ENCODE measurements around the gene TICRR.

Gene TICRR

GRCh38 chr15:89628806-89629715 is 53.8 kb downstream of the TICRR start:
- no peak for DNase-seq

- DNase-seq, result no peak
Observed at GRCh38 chr15:89629829-89630228, 54.6 kb downstream of the TICRR start.

GRCh38 chr15:89630260-89630659 is 55.0 kb downstream of the TICRR start:
- no peak for DNase-seq

GRCh38 chr15:89630974-89631901 is 56.0 kb downstream of the TICRR start:
- no peak for DNase-seq

GRCh38 chr15:89631902-89632264 is 56.6 kb downstream of the TICRR start:
- DNase-seq, result no peak

- DNase-seq, result no peak
Observed at GRCh38 chr15:89632563-89633430, 57.5 kb downstream of the TICRR start.

- DNase-seq, result no peak
Observed at GRCh38 chr15:89633585-89633984, 58.3 kb downstream of the TICRR start.

- DNase-seq, result no peak
Observed at GRCh38 chr15:89640245-89640644, 65.0 kb downstream of the TICRR start.

- DNase-seq, result no peak
Observed at GRCh38 chr15:89641053-89641452, 65.8 kb downstream of the TICRR start.

GRCh38 chr15:89642106-89642505 is 66.8 kb downstream of the TICRR start:
- DNase-seq, result no peak

GRCh38 chr15:89645680-89646079 is 70.4 kb downstream of the TICRR start:
- no peak for DNase-seq

- no peak for DNase-seq
Observed at GRCh38 chr15:89646416-89647141, 71.3 kb downstream of the TICRR start.

GRCh38 chr15:89647191-89647851 is 72.1 kb downstream of the TICRR start:
- peak; percentile 68 for DNase-seq

GRCh38 chr15:89648106-89649012 is 73.1 kb downstream of the TICRR start:
- DNase-seq, result no peak

GRCh38 chr15:89649013-89649625 is 73.8 kb downstream of the TICRR start:
- DNase-seq, result no peak

GRCh38 chr15:89649716-89650115 is 74.4 kb downstream of the TICRR start:
- no peak for DNase-seq

GRCh38 chr15:89652131-89652530 is 76.9 kb downstream of the TICRR start:
- DNase-seq, result no peak

- DNase-seq, result no peak
Observed at GRCh38 chr15:89652666-89653065, 77.4 kb downstream of the TICRR start.

- DNase-seq, result no peak
Observed at GRCh38 chr15:89653578-89653977, 78.3 kb downstream of the TICRR start.

GRCh38 chr15:89654301-89654761 is 79.1 kb downstream of the TICRR start:
- no peak for DNase-seq

Measured in stimulated activated CD4-positive, alpha-beta T cell treated with anti-CD3 and anti-CD28 coated beads, Interleukin-1b, Interleukin-23, amount 100 ng/mL, for 48 hours (primary cell).